GM10266 (cell line): Measurements from ENCODE around the gene CCDC17.

ENCODE experiments used
- DNase-seq: peaks from one replicate; pipeline ENCODE4 v3.0.0; 2012; ENCODE audit errors: extremely low spot score
- CTCF ChIP-seq: IDR thresholded peaks from 2 replicates; pipeline ENCODE4 v1.5.1; 2012; ENCODE audit warnings: mild to moderate bottlenecking, low read depth; ENCODE audit not compliant: control insufficient read depth, insufficient read depth; ENCODE audit errors: missing control alignments

Gene CCDC17

GRCh38 chr1:45621895-45622523 lies 1.8 kb downstream of the CCDC17 start:
- no peak for TF ChIP-seq CTCF
- DNase-seq = no peak

- no peak for TF ChIP-seq CTCF
- DNase-seq = no peak
Measured at GRCh38 chr1:45621501-45621836, 2.4 kb downstream of the CCDC17 start.

- TF ChIP-seq CTCF = no peak
- no peak for DNase-seq
Measured at GRCh38 chr1:45620588-45621500, 3.0 kb downstream of the CCDC17 start.

- TF ChIP-seq CTCF = no peak
Measured at GRCh38 chr1:45619149-45619921, 4.5 kb downstream of the CCDC17 start.

GRCh38 chr1:45617618-45618017 lies 6.2 kb downstream of the CCDC17 start:
- no peak for TF ChIP-seq CTCF

More at GRCh38 chr1:45619149-45619921, 4.5 kb downstream of the CCDC17 start:
- no peak for DNase-seq

GRCh38 chr1:45615885-45616284 lies 8.0 kb downstream of the CCDC17 start:
- TF ChIP-seq CTCF = no peak
- DNase-seq = no peak

More at GRCh38 chr1:45617618-45618017, 6.2 kb downstream of the CCDC17 start:
- no peak for DNase-seq
